Renal cortical epithelial cell (primary cell): ENCODE results near the gene BTBD18. TPM values are rescaled to one million over a fixed set of nuclear protein-coding genes. Genes with fewer than 3 reads are reported as not detected.
"Not testable (repeated sequence)": the region's sequence is repeated elsewhere in the genome, so short reads cannot be mapped to it uniquely, and the experiment has no call there.

Experiments
- DNase-seq: peaks from one replicate; pipeline ENCODE4 v3.0.0-alpha.2; 2011; ENCODE audit warnings: low read depth
- total RNA-seq: library from RNA; depleted of rRNA; stranded (reverse); fragments of >200 nt; gene quantifications from 2 replicates; pipeline ENCODE4 v1.2.3, GENCODE V29; 2014

BTBD18 gene
- total RNA-seq, 1 donor from 2014 or later, result not detected

- no peak for DNase-seq
These were observed 19.0 kb downstream of the BTBD18 start for GRCh38 chr11:57732661-57733060.

- DNase-seq, result no peak
These were observed 22.1 kb downstream of the BTBD18 start for GRCh38 chr11:57729479-57729878.

GRCh38 chr11:57728829-57729228 lies 22.8 kb downstream of the BTBD18 start:
- no peak for DNase-seq

GRCh38 chr11:57727185-57727584 lies 24.4 kb downstream of the BTBD18 start:
- DNase-seq, result no peak

- not testable (repeated sequence) for DNase-seq
These were observed 34.9 kb downstream of the BTBD18 start for GRCh38 chr11:57716726-57717125.

GRCh38 chr11:57713835-57714234 lies 37.8 kb downstream of the BTBD18 start:
- DNase-seq, result no peak

GRCh38 chr11:57712256-57713150 lies 39.1 kb downstream of the BTBD18 start, which contains the start of gene TMX2:
Gene TMX2 (plus strand): TSS chr11:57712593. CDS start chr11:57712619, 26 bp downstream.
- peak; percentile 100 for DNase-seq

- peak; percentile 91 for DNase-seq
These were observed 40.0 kb downstream of the BTBD18 start, which contains the start of gene MED19 for GRCh38 chr11:57711414-57712255. Gene MED19 (minus strand): TSS chr11:57712215. CDS start chr11:57712179, 36 bp downstream.

GRCh38 chr11:57709802-57710367 lies 41.7 kb downstream of the BTBD18 start:
- DNase-seq, result no peak

- DNase-seq, result not testable (repeated sequence)
These were observed 46.2 kb downstream of the BTBD18 start for GRCh38 chr11:57705432-57705831.

- DNase-seq, result no peak
These were observed 46.7 kb downstream of the BTBD18 start for GRCh38 chr11:57704932-57705331.

GRCh38 chr11:57703341-57703740 lies 48.3 kb downstream of the BTBD18 start:
- DNase-seq, result no peak

GRCh38 chr11:57700425-57700824 lies 51.2 kb downstream of the BTBD18 start:
- DNase-seq, result no peak

GRCh38 chr11:57699813-57700212 lies 51.8 kb downstream of the BTBD18 start:
- no peak for DNase-seq

- no peak for DNase-seq
These were observed 52.7 kb downstream of the BTBD18 start for GRCh38 chr11:57698843-57699365.

Other genes with a start within 250 kb of the BTBD18 start
- 1.2 TPM in 2 replicates for gene SLC43A1, start 236.1 kb downstream of the BTBD18 start, total RNA-seq
- gene TIMM10, start 221.1 kb downstream of the BTBD18 start, total RNA-seq, result 16.6 and 59.0 TPM in 2 replicates
- gene SMTNL1, start 214.2 kb downstream of the BTBD18 start, total RNA-seq, result not detected in 2 replicates
- 24.7 and 38.3 TPM in 2 replicates for gene UBE2L6, start 184.1 kb downstream of the BTBD18 start, total RNA-seq
- 4.2 and 61.4 TPM in 2 replicates for gene SERPING1, start 154.1 kb downstream of the BTBD18 start, total RNA-seq
- gene YPEL4, start 101.9 kb downstream of the BTBD18 start, total RNA-seq, result 0.35 TPM in 1 of 2 replicates, not detected in the other
- 20.3 and 34.6 TPM in 2 replicates for gene CLP1, start 94.1 kb downstream of the BTBD18 start, total RNA-seq
- 45.1 and 79.9 TPM in 2 replicates for gene ZDHHC5, start 83.7 kb downstream of the BTBD18 start, total RNA-seq
- 11.5 and 16.1 TPM in 2 replicates for gene MED19, start 39.6 kb downstream of the BTBD18 start, total RNA-seq
- gene TMX2, start 39.2 kb downstream of the BTBD18 start, total RNA-seq, result 61.1 and 78.2 TPM in 2 replicates
- gene SELENOH, start 10.3 kb downstream of the BTBD18 start, total RNA-seq, result 48.1 and 94.8 TPM in 2 replicates
- 157 and 260 TPM in 2 replicates for gene CTNND1, start 10.0 kb upstream of the BTBD18 start, total RNA-seq